HL-60/S4 treated with phorbol 12-myristate 13-acetate at 8.2 ng/mL for 4 days and 3 days (cell line): ENCODE data around the gene PUM1.
"Not testable (repeated sequence)": the region's sequence is repeated elsewhere in the genome, so short reads cannot be mapped to it uniquely, and the experiment has no call there.

Experiments
- in situ Hi-C: fragments of 300-500 bp; cut with MboI; formaldehyde crosslinking; loops from 2 replicates; pipeline ENCODE4 v1.15.0; 2022; ENCODE audit warnings: low sequenced_read_pairs

PUM1 gene, protein sequence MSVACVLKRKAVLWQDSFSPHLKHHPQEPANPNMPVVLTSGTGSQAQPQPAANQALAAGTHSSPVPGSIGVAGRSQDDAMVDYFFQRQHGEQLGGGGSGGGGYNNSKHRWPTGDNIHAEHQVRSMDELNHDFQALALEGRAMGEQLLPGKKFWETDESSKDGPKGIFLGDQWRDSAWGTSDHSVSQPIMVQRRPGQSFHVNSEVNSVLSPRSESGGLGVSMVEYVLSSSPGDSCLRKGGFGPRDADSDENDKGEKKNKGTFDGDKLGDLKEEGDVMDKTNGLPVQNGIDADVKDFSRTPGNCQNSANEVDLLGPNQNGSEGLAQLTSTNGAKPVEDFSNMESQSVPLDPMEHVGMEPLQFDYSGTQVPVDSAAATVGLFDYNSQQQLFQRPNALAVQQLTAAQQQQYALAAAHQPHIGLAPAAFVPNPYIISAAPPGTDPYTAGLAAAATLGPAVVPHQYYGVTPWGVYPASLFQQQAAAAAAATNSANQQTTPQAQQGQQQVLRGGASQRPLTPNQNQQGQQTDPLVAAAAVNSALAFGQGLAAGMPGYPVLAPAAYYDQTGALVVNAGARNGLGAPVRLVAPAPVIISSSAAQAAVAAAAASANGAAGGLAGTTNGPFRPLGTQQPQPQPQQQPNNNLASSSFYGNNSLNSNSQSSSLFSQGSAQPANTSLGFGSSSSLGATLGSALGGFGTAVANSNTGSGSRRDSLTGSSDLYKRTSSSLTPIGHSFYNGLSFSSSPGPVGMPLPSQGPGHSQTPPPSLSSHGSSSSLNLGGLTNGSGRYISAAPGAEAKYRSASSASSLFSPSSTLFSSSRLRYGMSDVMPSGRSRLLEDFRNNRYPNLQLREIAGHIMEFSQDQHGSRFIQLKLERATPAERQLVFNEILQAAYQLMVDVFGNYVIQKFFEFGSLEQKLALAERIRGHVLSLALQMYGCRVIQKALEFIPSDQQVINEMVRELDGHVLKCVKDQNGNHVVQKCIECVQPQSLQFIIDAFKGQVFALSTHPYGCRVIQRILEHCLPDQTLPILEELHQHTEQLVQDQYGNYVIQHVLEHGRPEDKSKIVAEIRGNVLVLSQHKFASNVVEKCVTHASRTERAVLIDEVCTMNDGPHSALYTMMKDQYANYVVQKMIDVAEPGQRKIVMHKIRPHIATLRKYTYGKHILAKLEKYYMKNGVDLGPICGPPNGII

DNA sequence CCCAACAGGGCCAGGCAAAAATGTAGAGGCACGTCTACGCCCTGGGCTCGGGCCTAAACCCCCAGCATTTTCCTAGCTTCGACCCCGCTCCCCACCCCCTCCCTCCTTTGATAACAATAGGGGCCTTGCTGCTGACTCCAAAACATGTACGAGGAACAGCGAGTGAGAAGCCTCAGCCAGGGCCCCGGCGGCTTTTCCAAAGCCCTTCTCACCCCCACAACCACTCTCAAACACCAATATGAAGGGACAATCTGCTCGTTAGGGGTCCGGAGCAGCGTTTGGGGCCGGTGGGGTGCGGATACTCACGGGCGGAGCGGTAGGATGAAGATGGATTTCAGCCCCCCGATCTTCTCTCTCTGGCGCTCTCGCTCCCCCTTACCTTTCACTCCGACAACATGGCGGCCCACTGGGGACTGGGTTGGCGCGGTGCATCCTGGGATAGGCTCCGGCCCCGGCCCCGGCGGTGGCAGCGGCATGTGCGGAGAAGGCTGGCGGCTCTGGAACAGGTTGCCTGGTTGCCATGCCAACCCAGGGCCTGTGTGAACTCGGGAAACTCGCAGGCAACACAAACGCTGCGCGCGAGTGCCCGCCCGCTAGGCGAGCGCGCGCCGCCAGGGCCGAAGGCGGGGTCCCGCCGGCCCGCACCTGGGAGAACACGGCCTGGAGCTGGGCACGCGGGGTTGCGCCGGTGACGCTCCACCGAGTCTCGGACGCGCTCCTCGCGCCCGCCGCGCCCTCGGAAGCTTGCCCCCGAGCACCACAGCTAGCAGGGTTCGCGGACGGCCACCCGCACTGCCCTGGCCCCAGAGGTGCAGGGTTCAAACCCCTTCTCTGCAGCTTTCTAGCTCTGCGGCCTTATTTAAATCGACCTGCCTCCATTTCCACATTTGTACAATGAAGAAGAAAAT, at the start of gene PUM1:
TSS of gene PUM1 (minus strand) at position 408 of the 908 bp plus-strand sequence. CDS start 6,151 bp downstream, outside the sequence.
- in situ Hi-C loops, result no loop called here

DNA sequence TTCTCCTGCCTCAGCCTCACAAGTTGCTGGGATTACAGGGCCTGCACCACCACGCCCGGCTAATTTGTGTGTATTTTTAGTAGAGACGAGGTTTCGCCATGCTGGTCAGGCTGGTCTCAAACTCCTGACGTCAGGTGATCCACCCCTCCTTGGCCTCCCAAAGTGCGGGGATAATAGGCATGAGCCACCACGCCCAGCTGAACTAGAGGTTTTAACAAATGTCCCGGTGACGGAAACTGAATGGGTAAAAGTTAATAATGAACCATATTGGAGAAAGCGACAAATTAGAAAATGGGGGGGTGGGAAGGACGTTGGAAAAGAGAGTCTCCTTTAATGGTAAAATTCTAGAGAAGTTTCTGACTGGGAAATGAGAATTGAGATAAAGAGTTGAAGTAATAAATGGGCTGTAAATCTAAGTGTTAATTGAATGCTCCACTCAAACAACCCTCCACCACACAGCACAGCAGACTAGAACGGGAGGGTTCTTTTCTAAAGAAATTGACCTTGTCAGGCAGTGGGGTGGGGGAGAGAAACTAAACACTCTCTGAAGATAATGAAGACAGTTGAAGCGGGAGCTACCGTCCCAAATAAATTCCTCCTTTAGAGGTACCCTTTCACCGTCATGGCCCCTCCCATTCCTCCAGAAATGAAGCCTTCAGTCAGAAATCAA, 46.9 kb upstream of the PUM1 start:
- in situ Hi-C loops, result no loop called here

DNA sequence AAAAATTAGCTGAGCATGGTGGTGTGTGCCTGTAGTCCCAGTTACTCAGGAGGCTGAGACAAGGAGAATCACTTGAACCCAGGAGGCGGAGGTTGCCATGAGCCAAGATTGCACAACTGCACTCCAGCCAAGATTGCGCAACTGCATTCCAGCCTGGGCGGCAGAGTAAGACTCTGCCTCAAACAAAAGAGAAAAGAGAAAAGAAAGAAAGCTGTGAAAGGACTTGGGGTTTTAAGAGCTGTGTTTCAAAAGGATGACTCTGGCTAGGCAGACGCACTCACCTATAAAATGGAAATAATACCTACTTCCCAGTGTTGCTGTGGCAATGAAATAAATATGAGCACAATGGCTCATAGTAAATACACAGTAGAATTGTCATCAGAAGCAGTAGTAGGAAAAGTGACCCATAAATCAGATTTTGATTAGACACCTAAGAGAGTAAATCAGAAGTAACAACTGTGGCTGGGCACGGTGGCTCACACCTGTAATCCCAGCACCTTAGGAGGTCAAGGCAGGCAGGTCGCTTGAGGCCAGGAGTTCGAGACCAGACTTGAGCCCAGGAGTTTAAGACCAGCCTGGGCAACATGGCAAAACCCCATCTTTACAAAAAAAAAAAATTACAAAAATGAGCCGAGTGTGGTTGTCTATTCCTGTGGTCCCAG, 45.9 kb upstream of the PUM1 start:
- in situ Hi-C loops, result no loop called here

DNA sequence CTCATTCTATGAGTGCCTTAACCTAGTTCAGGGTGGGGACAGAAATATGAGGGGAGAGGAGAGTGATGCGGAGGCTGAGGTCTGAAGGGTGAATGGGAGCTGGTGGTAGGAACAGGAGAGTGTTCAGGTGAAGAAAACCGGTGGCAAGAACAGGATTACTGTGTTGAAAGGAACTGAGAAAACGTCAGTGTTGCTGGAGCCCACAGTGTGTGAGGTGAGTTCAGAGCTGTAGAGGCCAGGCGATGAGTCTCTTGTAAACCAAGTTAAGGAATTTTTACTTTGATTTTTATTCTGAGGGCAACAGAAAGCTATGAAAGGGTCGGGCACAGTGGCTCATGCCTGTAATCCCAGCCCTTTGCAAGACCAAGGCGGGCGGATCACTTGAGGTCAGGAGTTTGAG, 45.3 kb upstream of the PUM1 start:
- in situ Hi-C loops, result no loop called here

DNA sequence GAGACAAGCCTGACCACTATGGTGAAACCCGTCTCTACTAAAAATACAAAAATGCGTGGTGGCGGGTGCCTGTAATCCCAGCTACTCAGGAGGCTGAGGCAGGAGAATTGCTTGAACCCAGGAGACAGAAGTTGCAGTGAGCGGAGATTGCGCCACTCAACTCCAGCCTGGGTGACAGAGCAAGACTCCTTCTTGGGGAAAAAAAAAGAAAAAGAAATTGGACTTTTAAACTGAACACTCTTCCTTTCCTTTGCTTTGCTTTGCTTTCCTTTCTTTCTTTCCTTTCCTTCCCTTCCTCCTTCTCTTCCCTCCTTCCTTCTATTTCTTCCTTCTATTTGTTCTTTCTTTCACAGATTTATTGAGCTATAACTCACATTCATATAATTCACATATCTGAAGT, 43.3 kb upstream of the PUM1 start:
- in situ Hi-C loops, result no loop called here

DNA sequence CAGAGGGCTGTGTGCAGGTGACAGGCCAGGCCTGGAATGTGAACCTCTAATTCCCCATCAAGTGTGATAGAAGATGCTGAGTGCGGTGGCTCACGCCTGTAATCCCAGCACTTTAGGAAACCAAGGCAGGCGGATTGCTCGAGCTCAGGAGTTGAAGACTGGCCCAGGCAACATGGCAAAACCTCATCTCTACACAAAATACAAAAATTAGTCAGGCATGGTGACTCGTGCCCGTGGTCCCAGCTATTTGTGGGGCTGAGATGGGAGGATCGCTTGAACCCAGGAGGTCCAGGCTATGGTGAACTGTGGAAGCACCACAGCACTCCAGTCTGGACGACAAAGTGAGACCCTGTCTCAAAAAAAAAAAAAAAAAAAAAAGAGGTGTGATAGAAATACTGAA, 40.1 kb upstream of the PUM1 start:
- in situ Hi-C loops, result no loop called here

DNA sequence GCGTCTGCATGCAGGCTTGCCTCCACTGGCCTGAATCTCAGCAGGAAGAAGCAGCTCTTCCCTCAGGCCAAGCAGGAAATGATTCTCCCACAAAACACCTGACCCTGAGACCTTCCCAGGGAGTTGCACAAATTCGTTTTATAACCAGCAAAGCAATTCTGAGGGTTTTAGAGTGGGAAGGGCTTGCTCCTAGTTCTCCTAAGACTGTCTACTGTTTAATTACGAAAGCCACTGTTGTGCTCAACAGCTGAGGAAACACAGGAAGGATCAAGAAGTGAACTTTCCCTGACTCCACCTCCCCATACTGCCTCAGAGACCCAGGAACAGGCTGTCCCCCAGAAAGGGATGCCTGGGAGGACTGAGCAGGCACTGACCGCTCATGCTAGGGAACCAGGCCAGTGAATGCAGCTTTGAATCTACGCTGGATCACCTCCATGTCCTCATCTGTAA, 37.0 kb upstream of the PUM1 start:
- in situ Hi-C loops, result no loop called here

DNA sequence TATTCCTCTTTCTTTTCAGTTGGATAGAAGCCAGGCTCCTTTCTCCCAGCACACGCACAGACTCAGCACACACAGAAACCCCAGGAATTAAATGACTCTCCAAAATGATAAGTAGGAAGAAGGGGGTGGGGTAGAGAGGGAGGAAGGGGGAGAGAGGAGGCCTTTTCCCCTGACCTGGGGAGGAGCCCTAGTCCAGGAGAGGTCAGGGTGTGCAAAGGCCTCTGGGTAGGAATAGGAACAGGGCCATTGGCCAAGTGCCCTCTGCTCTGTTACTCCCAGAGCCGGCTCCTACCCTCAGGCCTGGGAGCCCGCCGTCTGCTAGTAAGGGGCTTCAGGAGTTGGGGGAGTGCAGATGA, 35.6 kb upstream of the PUM1 start:
- in situ Hi-C loops, result no loop called here

DNA sequence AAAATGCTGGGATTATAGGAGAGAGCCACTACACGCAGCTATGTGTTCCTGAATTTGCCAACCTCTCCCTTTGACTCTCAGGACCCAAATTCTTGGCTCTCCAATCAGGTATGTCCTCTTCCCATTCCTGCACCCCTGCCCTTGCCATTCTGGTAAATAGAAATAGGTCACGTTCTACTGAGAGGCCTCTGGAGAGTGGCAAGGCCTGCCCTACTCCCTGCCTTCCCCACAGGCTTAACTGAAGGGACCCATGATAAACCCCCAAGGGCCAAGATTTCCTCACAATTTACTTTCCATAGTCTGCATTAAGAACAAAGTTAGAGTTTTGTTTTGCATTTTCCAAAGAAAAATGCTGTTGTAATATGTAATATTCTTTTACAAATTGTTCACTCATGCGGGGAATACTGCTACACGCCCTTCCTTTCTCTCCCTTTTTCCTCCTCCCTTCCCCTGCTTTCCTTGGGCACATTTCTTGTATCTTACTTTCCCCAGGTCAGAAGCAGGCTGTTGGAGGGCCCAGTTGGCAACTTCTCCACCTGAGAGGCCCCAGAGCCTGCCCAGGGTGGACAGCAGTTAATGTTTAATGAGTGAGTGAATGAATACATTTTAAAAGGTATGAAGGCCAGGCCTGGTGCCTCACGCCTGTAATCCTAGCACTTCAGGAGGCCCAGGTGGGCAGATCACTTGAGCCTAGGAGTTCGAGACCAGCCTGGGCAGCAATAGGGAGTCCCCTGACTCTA, 33.9 kb upstream of the PUM1 start:
- in situ Hi-C loops, result no loop called here

DNA sequence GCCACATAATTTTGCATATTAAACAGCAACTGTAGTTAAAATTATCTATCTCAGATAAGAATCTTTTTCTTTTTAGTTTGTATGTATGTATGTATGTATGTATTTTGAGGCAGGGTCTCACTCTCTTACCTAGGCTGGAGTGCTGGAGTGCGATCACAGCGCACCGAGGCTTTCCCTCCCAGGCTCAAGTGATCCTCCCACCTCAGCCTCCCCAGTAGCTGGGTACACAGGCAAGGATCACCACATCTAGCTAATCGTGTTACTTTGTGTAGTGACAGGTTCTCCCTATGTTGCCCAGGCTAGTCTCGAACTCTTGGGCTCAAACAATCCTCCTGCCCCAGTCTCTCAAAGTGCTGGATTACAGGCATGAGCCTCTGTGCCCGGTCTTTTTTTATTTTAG, 30.5 kb upstream of the PUM1 start:
- in situ Hi-C loops, result no loop called here

DNA sequence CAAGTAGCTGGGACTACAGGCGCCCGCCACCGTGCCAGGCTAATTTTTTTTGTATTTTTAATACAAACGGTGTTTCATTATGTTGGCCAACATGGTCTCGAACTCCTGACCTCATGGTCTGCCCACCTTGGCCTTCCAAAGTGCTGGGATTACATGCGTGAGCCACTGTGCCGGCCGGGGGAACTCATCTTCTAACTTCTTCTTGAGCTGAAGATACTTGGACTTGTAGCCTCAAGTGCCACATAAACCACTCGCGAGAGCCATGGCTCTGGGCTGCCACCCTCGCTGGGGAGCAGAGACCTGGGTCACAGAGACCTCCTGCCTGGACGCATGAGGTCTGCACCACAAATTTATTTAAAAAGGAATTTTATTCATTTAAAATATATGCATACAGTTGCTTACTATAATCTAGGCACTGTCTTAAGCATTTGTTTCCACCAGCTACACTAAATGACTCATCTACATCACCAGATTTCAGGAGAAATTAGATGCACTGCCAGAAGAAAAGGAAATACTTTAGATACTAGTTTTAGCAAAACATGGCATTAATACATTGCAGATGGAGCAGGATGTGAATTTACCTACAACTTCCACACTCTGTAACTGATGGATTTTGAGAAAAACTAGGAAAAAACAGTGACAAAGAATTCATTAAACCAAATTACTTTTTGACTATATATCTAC, 29.9 kb upstream of the PUM1 start:
- in situ Hi-C loops, result no loop called here

DNA sequence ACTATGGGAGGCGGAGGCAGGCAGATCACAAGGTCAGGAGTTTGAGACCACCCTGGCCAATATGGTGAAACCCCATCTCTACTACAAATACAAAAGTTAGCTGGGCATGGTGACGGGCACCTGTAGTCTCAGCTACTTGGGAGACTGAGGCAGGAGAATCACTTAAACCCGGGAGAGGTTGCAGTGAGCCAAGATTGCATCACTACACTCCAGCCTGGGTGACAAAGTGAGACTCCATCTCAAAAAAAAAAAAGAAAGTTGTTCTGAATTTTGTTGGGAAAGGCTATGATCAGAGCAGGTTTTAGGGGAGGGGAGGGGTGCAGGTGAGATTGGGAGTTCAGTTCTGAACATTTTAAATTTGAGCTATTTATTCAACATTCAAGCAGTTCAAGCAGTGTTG, 22.6 kb upstream of the PUM1 start:
- in situ Hi-C loops, result not testable (repeated sequence)

DNA sequence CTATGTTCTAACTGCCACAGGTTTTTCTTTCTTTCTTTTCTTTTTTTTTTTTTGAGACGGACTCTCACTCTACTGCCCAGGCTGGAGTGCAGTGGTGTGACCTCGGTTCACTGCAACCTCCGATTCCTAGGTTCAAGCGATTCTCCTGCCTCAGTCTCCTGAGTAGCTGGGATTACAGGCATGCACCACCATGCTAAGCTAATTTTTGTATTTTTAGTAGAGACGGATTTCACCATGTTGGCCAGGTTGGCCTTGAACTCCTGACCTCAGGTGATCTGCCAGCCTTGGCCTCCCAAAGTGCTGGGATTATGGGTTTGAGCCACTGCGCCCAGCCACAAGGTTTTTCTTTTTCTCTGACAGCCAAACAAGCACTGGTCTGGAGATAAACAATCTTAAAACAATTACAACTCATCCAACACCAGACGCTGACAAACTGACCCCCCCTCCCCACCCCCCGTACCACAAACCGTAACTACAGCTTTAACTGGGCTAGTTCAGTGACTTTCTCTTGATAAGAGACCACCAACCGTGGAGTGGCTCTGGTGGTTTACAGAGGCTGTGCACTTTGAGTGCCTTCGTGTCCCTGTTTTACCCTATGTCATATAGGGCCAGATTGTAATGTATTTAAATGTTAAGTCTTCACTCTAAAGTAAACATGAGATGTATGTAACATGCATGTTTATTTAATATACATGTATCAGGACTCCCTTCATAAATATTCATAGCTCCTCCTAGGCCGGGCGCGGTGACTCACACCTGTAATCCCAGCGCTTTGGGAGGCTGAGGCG, 19.5 kb upstream of the PUM1 start:
- in situ Hi-C loops, result no loop called here

DNA sequence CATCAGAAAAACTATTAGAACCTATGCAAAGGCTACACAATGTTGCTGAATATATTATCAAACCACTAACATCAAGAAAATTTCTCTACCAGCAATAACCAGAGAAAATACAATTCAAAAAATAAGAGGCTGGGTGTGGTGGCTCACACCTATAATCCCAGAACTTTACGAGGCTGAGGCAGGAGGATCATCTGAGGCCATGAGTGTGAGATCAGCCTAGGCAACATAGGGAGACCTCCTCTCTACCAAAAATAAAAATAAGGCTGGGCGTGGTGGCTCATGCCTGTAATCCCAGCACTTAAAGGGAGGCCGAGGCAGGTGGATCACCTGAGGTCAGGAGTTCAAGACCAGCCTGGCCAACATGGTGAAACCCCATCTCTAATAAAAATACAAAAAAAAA, 16.9 kb upstream of the PUM1 start:
- in situ Hi-C loops, result no loop called here

DNA sequence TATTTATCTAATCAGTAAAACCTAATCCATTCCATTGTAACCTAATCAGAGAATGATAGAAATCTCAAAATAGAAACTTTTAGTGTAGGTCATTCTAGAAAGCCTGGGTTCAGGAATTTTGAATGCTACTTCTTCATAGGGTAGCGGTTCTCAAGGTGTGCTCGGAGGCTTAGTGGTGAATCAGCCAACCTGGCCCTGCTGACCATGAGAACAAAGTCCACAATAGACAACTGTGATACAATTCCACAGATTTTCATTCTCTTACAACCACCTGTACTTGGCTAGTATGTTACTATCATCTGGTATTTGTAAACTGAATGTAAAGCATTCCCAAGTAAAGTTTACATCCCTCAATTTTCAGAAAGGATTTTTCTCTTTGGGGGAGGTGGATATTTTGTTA, 7.5 kb upstream of the PUM1 start:
- in situ Hi-C loops, result no loop called here

DNA sequence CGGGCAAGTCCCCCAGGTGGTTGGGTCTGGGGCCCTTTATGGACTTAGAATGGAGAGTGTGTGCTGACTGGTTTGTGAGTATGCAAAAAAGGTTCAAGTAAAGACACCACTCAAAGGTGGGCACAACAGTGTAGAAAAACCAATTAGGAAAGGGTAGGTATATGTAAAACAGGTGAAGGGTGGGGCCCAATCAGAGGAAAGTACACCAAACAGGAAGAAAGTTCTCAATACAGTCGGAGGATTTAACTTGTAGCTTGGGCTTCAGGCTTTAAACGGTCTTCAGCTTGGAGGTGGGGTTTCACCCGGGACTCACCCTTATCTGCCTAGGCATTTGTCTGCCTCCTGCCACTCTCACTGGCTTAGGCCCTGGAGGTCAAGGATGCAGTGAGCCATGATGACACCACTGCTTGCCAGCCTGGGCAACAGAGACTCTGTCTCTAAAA, 6.8 kb upstream of the PUM1 start:
- in situ Hi-C loops, result no loop called here

DNA sequence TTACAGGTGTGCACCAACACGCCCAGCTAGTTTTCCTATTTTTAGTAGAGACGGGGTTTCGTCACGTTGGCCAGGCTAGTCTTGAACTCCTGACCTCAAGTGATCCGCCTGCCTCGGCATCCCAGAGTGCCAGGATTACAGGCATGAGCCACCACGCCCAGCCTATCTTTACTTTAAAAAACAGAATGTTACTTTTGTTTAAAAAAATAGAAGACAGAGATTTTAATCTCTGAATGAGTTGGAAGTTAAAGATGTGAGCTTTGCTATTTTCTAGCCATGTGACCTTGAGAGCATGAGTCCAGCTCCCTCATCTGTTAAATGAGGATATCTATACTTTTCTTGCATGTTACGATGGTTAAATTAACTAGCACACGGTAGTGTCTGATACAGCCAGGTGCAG, 3.9 kb upstream of the PUM1 start:
- in situ Hi-C loops, result no loop called here
